Measurements from ENCODE around the gene CGA.
A peak's percentile ranks its signal among the peaks of the same experiment; 100 is the strongest.

CGA gene

DNA sequence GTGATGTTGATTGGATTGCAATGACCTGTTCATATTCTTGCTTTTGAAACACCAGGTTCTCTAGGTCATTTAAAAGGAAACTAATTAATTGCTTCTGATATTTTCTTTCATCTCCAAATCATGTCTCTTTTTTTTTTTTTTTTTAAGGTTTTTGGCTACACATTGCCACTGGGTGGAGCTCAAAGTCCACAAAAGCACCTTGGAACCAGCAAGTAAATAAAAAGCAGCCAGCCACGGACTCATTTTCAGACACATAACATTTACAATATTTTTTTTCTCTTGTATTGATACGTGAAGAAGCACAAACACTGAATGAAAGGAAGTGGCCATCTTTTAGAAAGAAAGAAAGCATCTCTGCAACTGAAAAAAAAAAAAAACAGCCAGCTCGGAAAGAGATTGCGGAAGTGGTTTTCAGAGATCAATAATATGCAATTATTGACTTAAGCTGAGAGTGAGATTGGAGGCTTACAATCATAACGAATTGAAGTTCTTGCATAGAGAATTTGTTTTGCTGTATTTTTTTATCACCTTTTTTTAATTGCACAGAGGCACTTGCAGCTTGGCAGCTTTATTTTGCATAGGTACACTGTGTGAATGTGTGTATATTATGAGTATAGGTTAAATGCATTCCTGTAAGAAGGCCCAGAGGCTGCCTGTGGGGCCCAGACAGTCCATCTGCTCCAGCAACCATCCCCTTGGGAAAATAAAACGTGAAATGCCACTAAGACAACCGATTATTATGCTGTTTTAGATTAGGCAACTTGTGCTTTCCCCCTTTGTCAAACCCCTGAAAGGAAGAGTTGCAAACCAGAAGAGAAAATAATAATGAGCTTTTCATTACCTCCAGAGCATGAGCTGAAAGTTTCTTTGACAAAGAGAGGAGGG, 28.2 kb downstream of the CGA start:
- H3K4me3 ChIP-seq (ENCODE audit: control insufficient read depth, low read depth, low read length) = no peak overlapping the region
- peak; percentile 24 for DNase-seq (ENCODE audit: low read depth)
- TF ChIP-seq, protein P1, sequence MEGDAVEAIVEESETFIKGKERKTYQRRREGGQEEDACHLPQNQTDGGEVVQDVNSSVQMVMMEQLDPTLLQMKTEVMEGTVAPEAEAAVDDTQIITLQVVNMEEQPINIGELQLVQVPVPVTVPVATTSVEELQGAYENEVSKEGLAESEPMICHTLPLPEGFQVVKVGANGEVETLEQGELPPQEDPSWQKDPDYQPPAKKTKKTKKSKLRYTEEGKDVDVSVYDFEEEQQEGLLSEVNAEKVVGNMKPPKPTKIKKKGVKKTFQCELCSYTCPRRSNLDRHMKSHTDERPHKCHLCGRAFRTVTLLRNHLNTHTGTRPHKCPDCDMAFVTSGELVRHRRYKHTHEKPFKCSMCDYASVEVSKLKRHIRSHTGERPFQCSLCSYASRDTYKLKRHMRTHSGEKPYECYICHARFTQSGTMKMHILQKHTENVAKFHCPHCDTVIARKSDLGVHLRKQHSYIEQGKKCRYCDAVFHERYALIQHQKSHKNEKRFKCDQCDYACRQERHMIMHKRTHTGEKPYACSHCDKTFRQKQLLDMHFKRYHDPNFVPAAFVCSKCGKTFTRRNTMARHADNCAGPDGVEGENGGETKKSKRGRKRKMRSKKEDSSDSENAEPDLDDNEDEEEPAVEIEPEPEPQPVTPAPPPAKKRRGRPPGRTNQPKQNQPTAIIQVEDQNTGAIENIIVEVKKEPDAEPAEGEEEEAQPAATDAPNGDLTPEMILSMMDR (IDR thresholded peaks at IDR 0.05; ENCODE audit: control insufficient read depth, insufficient read depth, low read depth, low read length, missing control alignments) = peak; percentile 57

DNA sequence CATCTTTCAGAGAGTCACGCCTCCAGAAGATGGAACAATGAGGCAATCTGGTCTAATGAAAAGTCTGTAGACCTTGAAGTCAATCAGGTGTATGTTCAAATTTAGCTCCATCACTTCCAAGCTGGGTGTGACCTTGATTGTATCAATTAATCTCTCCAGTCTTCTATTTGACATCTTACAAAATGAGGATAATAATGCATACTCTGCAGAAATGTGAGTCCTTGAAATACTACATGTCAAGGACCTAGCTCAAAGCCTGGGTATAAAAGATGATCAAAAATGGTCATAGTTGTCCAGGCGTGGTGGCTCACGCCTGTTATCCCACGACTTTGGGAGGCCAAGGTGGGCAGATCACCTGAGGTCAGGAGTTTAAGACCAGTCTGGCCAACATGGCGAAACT, 29.8 kb downstream of the CGA start:
- TF ChIP-seq, protein P1 (IDR thresholded peaks at IDR 0.05; ENCODE audit: control insufficient read depth, insufficient read depth, low read depth, low read length, missing control alignments) = no peak
- H3K4me3 ChIP-seq (ENCODE audit: control insufficient read depth, low read depth, low read length) = no peak overlapping the region
- DNase-seq (ENCODE audit: low read depth) = no peak

DNA sequence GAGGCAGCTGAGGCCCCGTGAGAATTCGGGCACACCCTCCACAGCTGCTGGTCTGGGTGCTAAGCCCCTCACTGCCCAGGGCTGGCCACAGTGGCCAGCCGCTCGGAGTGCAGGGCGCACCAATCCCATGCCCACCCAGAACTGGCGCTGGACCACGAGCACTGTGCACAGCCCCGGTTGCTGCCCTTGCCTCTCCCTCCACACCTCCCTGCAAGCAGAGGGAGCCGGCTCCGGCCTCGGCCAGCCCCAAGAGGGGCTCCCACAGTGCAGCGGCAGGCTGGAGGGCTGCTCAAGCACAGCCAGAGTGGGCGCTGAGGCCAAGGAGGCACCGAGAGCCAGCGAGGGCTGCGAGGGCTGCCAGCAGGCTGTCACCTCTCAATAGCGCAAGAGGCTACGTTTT, 35.0 kb downstream of the CGA start:
- no peak for DNase-seq (ENCODE audit: low read depth)
- TF ChIP-seq, protein P1 (IDR thresholded peaks at IDR 0.05; ENCODE audit: control insufficient read depth, insufficient read depth, low read depth, low read length, missing control alignments) = no peak
- no peak overlapping the region for H3K4me3 ChIP-seq (ENCODE audit: control insufficient read depth, low read depth, low read length)

DNA sequence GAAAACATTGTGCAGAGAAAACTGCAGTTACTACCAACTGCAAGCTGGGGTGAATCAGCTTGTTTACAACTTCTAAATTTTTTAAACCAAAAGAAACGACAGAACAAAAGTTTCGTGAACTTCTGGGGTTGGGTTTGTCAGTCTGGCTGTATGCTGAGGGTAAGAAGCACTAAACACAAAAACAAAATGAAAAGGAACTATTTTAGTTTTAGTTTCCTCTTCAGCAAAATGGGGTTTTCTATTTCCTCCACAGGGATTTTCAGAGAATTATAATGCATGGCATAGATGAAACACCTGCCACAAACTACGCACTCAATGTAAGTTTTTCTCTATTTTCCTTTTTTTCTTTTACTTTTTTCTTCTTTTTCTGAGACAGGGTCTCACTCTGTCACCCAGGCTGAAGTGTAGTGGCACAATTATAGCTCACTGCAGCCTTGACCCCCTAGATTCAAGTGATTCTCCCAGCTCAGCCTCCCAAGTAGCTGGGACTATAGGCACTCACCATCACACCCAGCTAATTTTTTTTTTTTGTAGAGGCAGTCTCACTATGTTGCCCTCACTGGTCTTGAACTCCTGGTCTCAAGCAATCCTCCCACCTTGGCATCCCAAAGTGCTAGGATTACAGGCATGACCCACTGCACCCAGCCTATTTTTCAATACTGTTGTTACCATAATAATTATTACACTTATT, 40.6 kb downstream of the CGA start:
- TF ChIP-seq, protein P1 (IDR thresholded peaks at IDR 0.05; ENCODE audit: control insufficient read depth, insufficient read depth, low read depth, low read length, missing control alignments) = no peak
- no peak for DNase-seq (ENCODE audit: low read depth)
- no peak overlapping the region for H3K4me3 ChIP-seq (ENCODE audit: control insufficient read depth, low read depth, low read length)

DNA sequence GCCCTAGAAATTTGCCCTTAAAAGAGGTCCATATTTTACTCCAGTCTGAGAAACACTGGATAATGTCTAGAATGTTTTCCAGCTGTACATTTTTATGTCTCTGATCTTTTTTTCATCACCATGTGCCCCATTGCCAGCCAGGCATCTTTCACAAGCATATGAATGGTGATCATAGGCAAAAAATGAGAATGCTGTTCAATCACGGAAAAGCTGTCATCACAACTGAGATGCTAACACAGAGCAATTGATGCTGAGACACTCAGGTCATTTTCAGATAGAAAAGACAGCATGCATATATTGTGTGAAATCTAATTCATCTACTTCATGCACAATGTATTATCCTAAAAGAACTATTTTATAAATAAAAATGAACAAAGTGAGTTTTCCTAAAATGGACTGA, 41.6 kb downstream of the CGA start:
- H3K4me3 ChIP-seq (ENCODE audit: control insufficient read depth, low read depth, low read length) = no peak overlapping the region
- no peak for DNase-seq (ENCODE audit: low read depth)
- TF ChIP-seq, protein P1 (IDR thresholded peaks at IDR 0.05; ENCODE audit: control insufficient read depth, insufficient read depth, low read depth, low read length, missing control alignments) = no peak

DNA sequence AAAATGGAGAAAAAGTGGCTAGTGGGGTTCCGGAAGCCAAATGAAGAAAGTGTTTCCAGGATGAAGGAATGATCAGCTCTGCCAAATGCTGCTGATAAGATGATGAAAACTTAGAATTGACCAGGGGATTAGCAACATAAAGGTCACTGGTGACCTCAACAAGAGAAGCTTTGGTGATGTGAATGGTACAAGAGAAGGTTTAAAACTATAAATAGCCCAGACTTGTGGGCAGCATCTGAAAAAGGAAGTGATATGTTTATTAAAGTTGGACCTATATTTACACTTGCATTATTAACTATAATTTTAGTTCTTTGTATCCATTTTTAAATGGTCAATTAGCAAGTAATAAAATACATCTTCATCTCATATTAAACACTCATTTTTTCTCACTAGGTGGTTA, 45.1 kb downstream of the CGA start:
- no peak for DNase-seq (ENCODE audit: low read depth)
- TF ChIP-seq, protein P1 (IDR thresholded peaks at IDR 0.05; ENCODE audit: control insufficient read depth, insufficient read depth, low read depth, low read length, missing control alignments) = no peak
- H3K4me3 ChIP-seq (ENCODE audit: control insufficient read depth, low read depth, low read length) = no peak overlapping the region

Data from AG09309 (cell line).